ENCODE results near the gene C17orf107. TPM values are rescaled to one million over a fixed set of nuclear protein-coding genes. Genes with fewer than 3 reads are reported as not detected.
"Not testable (repeated sequence)": the region's sequence is repeated elsewhere in the genome, so short reads cannot be mapped to it uniquely, and the experiment has no call there.

Gene C17orf107
- total RNA-seq, result 8.8 TPM

DNA sequence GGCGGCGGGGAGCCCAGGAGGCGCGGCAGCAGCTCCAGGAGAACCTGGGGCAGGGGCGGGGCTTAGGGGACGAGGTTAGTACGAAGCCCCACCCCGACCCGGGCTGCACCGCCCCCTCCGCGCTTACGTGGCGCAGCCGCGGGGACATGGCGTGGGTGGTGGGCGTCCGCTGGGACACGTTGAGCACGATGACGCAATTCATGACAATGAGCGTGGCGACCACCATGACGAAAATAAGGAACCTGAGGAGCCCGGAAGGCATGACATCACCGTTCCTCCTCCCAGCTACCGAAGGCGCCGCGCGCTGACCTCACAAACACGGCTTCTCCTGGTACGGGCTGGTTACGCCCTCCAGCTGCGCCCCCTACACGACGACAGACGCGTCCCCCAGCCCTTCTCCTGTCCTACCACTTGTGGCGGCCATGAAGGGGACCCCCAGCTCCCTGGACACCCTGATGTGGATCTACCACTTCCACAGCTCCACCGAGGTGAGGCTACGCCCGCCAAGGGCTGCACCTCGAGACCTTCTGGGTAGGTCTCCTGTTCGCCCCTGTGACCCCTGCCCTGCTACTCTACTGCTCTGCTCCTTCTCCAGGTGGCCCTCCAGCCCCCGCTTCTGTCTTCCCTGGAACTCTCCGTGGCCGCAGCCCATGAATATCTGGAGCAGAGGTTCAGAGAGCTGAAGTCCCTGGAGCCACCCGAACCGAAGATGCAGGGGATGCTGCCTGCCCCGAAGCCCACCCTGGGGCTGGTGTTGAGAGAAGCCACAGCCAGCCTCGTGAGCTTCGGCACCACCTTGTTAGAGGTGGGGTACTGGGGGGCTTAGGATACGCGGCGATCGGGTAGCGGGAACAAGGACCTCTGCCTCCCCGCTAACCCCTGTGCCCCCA lies at the start of gene C17orf107:
Gene C17orf107 (plus strand): TSS at position 196 of the 890 bp plus-strand sequence. CDS start 227 bp downstream, at position 423.
- peak; percentile 89 for DNase-seq (ENCODE audit: low spot score)

DNA sequence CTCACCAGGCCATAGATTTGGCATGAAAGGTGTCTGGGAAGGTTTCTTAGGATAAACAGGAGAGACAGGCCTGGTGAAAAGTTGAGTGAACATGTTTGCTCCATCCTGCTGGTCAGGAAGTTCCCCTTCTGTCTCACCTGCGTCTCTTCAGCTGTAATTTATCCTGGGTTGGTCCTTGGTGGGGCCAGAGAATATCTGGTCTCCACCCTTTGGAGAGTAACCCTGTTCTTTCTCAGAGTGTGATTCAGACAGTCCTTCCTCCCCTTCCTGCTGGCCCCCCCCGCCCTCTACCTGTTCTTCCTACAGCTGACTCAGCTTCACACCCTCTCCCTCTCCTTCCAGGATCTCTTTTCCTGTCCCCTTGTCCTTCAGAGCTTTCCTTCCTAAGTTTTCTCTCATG lies 49.1 kb upstream of the C17orf107 start:
- no peak for DNase-seq (ENCODE audit: low spot score)

DNA sequence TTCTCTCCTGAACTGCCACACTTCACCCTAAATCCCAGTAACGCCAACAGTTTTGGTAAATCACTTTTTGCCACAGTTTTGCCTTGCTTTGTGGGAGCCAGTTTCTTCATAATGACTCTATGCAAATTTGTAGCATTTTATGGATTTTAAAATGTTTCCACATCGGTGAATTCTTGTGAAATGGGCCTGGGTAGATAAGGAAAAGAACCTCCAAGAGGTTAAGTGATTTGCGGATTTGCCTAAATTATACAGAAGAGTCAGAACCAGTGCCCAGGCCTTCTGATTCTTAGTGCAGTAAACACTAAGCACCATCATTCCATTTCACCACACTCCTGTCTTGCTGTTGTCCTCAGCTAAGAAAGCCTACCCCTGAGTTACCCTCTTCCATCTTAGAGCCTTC lies 48.3 kb upstream of the C17orf107 start:
- DNase-seq (ENCODE audit: low spot score), result no peak

DNA sequence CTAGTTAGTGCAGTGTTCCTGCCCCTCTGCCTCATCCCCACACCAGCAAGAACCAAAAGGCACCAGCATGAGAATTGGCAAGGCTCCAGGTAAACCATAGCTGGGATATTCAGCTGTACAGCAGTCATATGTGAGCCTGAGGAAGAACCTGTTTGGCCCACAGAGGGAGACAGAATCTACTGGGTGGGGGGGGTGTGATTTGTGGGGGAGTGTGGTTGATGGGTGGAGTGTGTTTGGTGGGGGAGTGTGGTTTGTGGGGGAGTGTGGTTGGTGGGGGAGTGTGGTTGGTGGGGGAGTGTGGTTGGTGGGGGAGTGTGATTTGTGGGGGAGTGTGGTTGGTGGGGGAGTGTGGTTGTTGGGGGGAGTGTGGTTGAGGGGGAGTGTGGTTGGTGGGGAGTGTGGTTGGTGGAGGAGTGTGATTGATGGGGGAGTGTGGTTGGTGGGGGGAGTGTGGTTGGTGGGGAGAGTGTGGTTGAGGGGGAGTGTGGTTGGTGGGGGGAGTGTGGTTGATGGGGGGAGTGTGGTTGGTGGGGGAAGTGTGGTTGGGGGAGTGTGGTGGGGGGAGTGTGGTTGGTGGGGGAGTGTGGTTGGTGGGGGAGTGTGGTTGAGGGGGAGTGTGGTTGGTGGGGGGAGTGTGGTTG lies 46.6 kb upstream of the C17orf107 start:
- no peak for DNase-seq (ENCODE audit: low spot score)

DNA sequence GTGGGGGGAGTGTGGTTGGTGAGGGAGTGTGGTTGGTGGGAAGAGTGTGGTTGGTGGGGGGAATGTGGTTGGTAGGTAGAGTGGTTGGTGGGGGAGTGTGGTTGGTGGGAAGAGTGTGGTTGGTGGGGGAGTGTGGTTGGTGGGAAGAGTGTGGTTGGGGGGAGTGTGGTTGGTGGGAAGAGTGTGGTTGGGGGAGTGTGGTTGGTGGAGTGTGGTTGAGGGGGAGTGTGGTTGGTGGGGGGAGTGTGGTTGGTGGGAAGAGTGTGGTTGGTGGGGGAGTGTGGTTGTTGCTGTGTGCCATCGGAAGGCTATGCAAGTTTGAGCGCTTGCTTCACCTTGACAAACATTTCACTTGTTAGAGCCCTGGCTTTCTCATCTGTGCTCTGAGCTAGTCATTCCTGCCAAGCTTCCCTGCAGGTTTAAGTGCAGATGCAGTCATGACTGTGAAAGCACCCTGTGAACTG lies 46.1 kb upstream of the C17orf107 start:
- DNase-seq (ENCODE audit: low spot score), result no peak

DNA sequence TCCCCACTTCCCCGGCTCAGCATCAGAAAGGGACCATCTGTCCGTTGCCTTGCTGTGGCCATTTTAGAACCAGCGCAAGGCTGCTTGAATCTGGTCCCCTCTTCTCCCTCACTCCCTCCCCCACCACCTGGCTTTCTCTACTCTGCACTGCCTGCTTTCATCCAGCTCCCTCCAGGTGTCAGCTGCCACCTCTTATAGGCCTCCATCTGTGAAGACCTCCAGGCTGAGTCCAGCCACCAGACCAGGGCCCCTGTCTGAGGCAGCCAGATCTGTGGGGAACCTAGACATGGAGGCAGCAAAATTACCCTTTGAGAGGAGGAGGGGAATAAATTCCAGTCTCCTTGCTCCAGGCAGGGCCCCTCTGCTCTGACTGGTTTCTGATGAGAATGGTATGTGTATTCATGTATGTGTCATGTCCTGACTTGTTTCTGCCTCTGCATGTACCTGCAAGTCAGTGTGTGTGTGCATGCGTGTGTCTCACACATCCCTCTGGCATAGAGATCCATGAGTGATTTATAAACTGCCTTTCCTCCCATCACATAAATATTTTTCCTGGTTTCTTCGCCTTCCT lies 45.1 kb upstream of the C17orf107 start:
- no peak for DNase-seq (ENCODE audit: low spot score)

DNA sequence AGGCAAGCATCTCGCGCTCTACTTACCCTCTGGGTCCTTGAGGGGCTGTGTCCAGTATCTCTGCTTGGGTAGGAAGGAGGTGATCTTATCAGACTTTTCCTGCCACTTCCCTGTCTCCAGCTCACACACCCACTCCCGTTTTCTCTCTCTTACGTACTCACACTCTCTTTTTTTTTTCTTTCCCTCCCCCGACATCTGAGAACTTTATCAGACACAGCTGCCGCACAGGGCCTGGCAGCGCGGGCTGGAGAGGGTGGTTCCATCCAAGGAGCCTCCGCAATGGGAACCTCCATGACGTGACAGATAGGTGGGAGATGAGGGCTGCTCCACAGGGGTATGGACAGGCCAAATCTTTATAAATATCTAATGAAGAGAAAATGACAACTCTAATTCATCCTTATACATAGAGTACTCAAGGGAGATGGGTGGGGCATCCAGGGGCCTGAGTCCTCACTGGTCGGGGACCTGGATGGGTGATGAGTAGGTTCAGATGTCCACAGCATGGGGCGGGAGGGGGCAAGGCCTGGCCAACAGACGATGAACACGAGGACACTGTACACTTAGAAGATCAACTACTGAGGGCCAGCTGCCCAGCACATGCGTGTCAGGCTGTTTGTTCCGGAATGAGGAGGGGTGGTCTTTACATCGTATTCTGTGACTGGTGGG lies 42.9 kb upstream of the C17orf107 start:
- DNase-seq (ENCODE audit: low spot score), result no peak

DNA sequence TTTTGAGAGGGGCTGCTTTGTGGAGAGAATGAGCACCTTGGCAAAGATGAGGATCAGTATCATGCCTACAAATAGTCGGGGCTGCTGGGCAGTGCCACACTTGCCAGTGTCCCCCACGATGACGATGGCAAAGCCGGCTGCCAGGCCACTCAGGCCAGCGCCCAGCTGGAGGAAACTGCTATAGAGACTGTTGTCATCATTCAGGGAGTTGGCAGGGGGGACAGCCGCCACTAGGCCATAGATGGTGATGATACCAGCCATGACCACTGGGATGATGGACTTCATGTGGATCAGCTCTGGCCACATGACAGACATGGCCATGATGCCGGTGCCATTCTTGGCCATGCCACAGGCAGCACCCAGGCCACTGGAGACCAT lies 42.4 kb upstream of the C17orf107 start:
- no peak for DNase-seq (ENCODE audit: low spot score)

DNA sequence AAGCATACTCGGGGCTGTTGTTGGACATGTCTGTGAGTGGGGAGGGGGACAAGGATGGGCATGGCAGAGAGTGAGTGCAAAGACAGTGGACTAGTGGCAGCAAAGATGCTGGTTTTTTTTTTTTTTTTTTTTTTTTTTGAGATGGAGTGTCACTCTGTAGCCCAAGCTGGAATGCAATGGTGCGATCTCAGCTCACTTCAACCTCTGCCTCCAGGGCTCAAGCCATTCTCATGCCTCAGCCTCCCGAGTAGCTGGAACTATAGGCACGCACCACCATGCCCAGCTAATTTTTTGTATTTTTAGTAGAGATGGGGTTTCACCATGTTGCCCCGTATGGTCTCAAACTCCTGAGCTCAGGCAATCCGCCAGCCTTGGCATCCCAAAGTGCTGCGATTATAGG lies 42.0 kb upstream of the C17orf107 start:
- DNase-seq (ENCODE audit: low spot score), result not testable (repeated sequence)

DNA sequence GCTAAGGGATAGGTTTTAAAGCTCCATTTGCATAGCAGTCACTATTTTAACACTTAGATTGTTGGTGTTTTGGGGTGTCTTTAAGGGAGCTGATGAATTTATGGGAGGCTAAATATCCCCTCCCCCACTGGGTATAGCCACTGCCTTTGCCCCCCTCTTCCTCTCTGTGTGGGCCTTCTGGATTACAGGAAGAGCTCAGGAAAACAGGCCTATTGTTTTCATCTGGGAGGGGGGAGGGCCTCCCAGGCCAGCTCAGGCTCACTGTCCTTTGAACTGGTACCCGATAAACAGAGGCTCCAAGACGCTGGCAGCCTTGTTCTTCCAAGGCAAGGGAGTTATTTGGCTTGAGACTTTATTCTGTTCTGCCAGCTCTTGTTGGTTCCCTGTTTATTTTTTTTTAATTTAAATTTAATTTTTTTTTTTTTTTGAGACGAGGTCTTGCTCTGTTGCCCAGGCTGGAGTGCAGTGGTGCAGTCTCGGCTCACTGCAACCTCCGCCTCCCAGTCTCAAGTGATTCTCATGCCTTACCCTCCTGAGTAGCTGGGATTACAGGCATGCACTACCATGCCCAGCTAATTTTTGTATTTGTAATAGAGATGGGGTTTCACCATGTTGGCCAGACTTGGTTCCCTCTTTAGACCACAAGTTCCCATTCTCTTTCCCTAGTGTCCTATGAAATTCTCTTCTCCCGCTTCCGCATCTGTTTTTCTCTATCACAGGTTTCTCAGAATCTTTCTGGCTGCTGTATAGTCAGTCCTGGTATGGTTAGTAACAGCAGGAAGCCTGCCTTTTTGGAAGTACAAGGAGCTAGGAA lies 41.1 kb upstream of the C17orf107 start:
- peak; percentile 40 for DNase-seq (ENCODE audit: low spot score)

DNA sequence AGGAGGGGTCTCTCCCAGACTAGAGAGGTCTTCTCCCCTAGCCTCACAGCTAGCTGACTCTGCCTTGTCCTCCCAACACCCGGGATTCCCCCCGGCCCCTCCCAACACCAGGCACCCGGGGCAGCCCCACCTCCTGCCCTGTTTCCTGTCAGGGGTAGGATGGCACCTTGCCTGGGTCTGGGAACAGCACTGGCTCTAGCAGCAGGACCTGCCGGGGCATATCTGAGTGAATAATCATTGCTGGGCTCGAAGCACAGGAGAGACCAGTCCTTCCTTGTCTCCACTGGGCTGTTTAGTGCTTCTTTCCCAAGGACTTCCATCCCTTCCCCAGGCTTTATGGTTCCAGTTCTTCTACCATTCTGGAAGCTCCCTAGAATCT lies 40.5 kb upstream of the C17orf107 start:
- peak; percentile 44 for DNase-seq (ENCODE audit: low spot score)

DNA sequence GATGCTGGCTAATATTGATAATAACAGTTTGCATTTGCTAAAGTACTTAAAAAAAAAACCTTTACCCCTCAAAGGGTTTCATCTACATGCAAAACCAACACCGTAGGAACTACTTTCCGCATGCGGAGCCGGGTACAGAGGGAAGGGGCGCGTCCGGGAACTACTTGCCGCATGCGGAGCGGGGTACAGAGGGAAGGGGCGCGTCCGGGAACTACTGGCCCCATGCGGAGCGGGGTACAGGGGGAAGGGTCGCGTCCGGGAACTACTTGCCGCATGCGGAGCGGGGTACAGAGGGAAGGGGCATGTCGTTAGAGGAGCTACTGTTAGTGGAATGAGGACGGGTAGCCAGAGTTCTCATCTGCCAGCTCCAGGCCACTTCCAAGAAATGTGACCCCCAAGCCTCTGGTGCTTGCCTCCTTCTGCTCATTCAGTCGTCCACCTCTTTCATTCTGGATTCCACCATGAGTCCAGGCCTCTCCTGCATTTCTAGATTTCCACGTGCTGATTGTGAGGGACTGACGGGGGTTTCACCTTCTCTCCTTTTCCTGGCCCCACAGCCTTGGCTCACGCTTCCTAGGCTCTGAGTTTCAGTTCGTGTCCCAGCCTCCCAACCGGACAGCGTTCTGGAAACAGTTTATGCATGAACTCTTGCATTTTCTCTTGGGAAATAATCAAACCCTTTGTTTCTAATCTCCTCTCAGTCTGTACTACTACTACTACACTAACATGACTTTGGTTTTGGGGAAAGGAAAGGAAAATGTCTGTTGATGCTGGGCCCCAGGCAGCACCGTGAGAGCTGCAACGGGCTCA lies 39.3 kb upstream of the C17orf107 start:
- no peak for DNase-seq (ENCODE audit: low spot score)

DNA sequence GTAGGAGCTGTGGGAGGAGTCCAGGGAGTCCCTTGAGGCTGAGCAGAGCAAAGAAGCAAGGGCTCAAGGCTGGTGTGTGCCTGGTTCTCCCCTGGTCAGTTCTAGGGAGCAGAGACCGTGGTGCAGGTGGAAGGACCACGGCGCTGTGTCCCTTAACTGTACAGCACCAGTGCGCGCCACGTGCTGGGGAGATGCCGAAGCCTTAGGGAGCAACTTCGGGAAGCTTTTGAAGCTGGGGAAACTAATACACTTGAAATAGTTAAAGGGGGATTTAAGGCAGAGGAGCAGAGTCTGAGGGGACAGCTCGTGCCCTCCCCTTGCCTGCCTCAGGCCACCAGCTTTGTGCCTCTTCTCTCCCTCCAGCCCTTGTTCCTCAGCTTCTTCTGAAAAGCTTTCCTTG lies 38.7 kb upstream of the C17orf107 start:
- no peak for DNase-seq (ENCODE audit: low spot score)

DNA sequence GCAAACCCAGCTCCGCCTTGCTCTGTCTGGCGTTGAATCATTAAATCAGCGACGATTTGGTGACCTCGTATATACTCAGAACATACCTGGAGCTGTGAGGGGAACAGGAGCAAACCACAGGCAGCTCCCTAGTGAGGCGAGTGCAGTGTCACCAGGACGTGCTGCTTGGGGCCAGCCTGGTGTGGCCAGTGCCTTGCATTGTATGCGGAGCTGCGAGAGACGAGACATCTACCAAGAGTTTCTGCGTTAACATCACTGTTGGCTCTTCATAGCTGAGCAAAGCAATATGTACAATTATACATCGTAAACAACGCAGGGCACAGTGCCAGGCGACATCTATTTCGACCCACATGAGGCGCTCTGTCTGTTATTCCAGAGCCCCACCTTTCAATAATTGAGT lies 38.3 kb upstream of the C17orf107 start:
- no peak for DNase-seq (ENCODE audit: low spot score)

DNA sequence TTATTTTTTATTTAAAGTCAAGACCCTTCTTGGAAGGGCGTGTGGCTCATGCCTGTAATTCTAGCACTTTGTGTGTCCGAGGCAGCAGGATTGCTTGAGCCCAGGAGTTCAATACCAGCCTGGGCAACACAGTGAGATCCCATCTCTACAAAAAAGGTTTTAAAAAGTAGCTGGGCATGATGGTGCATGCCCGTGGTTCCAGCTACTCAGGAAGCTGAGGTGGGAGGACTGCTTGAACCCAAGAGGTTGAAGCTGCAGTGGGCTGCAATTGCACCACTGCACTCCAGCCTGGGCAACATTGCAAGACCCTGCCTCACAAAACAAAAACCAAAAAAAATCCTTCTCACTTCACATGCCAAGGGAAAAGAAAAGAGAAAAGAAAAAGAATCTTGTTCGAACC lies 36.6 kb upstream of the C17orf107 start:
- DNase-seq (ENCODE audit: low spot score), result no peak

DNA sequence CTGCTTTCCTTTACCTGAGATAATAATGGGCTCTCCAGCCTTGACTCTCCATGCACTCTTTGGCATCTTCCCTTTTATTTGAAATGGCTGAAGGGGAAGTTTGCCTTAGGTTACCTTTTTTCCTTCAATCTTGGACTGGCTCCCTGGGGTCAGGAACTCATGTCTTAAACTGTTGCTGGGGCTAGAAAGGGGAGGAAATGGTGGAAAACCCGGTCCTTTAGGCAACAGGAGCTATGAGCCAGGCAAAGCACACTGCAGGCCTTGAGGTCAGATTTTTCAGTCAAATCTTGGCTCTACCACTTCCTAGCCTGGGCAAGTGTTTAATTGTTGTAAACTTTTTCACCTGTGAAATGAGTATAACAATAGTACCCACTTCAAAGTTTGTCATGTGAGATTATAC lies 36.0 kb upstream of the C17orf107 start:
- no peak for DNase-seq (ENCODE audit: low spot score)

DNA sequence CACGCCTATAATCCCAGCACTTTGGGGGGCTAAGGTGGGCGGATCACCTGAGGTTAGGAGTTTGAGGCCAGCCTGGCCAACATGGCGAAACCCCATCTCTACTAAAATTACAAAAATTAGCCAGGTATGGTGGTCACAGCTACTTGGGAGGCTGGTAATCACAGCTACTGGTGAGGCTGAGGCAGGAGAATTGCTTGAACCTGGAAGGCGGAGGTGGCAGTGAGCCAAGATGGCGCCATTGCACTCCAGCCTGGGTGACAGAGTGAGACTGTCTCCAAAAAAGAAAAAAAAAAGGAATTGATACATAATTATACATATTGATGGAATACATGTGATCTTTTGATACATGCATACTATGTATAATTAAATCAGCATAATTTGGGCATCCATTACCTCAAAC lies 31.8 kb upstream of the C17orf107 start:
- DNase-seq (ENCODE audit: low spot score), result not testable (repeated sequence)

DNA sequence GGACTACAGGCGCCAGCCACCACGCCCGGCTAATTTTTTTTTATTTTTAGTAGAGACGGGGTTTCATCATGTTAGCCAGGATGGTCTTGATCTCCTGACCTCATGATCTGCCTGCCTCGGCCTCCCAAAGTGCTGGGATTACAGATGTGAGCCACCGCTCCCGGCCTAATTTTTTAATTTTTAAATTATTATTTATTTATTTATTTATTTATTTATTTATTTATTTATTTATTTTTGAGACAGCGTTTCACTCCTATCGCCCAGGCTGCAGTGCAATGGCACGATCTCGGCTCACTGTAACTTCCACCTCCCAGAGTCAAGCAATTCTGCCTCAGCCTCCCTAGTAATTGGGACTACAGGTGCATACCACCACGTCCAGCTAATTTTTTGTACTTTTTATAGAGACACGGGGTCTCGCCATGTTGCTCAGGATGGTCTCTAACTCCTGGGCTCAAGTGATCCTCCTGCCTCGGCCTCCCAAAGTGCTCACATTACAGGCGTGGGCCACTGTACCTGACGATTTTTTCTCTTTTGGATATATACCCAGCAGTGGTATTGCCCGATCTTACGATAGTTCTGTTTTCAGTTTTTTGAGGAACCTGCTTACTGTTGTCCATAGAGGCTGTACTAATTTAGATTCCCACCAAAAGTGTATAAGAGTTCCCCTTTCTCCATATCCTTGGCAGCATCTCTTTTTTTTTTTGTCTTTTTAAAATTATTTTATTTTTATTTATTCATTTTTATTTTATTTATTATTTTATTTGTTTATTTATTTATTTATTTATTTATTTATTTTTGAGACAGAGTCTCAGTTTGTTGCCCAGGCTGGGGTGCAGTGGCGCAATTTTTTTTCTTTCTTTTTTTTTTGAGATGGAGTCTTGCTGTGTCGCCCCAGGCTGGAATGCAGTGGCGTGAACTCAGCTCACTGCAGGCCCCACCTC lies 30.0 kb upstream of the C17orf107 start:
- not testable (repeated sequence) for DNase-seq (ENCODE audit: low spot score)

DNA sequence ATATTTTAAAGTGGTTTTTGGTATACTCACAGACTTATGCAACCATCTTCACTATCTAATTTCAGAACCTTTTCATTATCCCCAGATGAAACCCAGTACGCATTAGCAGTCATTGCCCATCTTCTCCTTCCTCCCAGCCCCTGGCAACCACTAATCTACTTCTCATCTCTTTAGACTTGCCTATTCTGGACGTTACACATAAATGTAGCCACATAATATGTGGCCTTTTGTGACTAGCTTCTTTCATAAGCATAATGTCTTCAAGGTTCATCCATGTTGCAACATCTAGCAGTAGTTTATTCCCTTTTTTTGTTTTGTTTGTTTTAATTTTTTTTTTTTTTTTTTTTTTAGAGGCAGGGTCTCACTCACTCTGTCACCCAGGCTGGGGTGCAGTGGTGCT lies 28.5 kb upstream of the C17orf107 start:
- DNase-seq (ENCODE audit: low spot score), result no peak
